Gastrocnemius medialis (tissue), 4 donors: ENCODE results near the gene AGAP1.

ENCODE experiments used
- CTCF ChIP-seq, 5 experiments: fragments of 450-650 bp in 3 of 5; fragments of 200-600 bp in 2 of 5; sonication (generic) in 2 of 5; IDR thresholded peaks in 4 of 5; conservative IDR thresholded peaks in 1 of 5; 1 replicate in 4 of 5; 2 replicates in 1 of 5; pipeline ENCODE4 v1.5.1; 2016 to 2019; ENCODE audit warnings: antibody characterized with exemption in 5 of 5, mild to moderate bottlenecking in 3 of 5, moderate library complexity in 3 of 5
- POLR2A ChIP-seq, 2 donors: fragments of 450-650 bp; IDR thresholded peaks; one replicate each; pipeline ENCODE4 v1.6.1; 2017; ENCODE audit warnings: antibody characterized with exemption in 2 of 2, mild to moderate bottlenecking in 2 of 2, moderate library complexity in 2 of 2

GRCh38 chr2:235623111-235623510 lies 129.3 kb downstream of the AGAP1 start:
- TF ChIP-seq CTCF (IDR thresholded peaks at IDR 0.05 in 4 of 5, conservative IDR thresholded peaks at IDR 0.05 in 1 of 5) (no peak), POLR2A (IDR thresholded peaks at IDR 0.05) (no peak)
